ENCODE measurements around the gene MISP.
"Not testable (repeated sequence)": the region's sequence is repeated elsewhere in the genome, so short reads cannot be mapped to it uniquely, and the experiment has no call there.

MISP gene, protein sequence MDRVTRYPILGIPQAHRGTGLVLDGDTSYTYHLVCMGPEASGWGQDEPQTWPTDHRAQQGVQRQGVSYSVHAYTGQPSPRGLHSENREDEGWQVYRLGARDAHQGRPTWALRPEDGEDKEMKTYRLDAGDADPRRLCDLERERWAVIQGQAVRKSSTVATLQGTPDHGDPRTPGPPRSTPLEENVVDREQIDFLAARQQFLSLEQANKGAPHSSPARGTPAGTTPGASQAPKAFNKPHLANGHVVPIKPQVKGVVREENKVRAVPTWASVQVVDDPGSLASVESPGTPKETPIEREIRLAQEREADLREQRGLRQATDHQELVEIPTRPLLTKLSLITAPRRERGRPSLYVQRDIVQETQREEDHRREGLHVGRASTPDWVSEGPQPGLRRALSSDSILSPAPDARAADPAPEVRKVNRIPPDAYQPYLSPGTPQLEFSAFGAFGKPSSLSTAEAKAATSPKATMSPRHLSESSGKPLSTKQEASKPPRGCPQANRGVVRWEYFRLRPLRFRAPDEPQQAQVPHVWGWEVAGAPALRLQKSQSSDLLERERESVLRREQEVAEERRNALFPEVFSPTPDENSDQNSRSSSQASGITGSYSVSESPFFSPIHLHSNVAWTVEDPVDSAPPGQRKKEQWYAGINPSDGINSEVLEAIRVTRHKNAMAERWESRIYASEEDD

DNA sequence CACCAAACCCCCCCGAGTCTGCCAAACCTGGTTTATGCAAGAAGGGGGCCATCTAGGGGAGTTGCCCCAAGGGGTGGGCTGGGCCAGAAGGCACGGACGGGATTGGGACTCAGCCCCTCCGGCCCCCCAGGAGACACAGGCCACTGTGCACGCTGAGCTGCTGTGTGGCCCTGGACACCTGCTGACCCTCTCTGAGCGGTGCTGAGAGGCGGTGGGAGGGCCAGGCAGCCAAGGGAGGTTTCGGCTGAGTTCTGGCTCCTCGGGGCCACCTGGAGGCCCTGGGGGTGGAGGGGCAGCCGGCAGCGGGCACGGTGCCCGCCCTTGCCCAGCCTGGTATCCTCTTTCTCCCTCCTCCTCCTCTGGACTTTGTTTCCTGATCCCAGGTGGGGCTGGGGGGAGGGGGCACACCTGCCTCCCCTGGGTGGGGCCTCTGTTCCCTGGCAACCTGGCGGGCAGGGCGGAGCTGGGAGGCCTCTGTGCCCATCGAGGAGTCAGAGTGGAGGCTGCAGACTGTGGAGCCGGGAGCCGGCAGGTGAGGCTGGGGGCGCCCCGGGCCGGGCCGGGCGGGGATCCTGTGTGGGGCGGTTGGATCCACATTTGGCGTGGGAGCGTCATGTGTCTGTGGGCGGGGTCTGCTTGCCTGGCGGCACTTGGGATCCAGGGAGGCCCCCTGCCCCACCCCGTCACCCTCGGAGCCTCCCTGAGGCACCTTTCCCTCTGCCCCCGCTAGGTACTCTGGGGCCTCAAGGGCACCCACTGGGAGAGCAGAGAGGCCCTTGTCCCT is at the start of gene MISP:
Gene MISP, plus strand, starts transcription at position 473 of the 784 bp plus-strand sequence. CDS start 5,835 bp downstream, outside the sequence.
- DNase-seq (ENCODE audit: low read depth) = no peak

DNA sequence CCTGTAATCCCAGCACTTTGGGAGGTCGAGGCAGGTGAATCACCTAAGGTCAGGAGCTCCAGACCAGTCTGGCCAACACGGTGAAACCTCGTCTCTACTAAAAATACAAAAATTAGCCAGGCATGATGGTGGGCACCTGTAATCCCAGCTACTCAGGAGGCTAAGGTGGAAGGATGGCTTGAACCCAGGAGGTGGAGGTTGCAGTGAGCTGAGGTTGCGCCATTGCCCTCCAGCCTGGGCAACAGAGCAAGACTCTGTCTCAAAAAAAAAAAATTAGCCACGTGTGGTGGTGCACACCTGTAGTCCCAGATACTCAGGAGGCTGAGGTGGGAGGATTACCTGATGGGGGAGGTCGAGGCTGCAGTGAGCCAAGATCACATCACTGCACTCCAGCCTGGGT is 48.1 kb upstream of the MISP start:
- DNase-seq (ENCODE audit: low read depth) = not testable (repeated sequence)

DNA sequence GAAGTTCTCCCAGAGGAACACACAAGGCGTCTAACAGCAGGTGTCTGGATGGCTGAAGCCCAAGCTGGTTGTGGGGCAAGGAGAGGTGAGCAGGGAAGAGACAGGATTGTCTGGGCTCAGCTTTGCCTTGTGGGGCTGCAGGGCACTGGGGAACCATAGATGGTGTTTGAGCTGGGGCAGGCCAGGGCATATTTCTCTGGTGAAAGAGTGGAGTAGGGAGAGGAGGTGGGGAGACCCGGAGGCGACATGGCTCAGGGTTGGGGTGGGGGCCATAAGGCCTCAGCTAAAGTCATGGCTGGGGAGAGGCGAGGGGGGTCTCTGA is 47.6 kb upstream of the MISP start:
- DNase-seq (ENCODE audit: low read depth) = no peak

DNA sequence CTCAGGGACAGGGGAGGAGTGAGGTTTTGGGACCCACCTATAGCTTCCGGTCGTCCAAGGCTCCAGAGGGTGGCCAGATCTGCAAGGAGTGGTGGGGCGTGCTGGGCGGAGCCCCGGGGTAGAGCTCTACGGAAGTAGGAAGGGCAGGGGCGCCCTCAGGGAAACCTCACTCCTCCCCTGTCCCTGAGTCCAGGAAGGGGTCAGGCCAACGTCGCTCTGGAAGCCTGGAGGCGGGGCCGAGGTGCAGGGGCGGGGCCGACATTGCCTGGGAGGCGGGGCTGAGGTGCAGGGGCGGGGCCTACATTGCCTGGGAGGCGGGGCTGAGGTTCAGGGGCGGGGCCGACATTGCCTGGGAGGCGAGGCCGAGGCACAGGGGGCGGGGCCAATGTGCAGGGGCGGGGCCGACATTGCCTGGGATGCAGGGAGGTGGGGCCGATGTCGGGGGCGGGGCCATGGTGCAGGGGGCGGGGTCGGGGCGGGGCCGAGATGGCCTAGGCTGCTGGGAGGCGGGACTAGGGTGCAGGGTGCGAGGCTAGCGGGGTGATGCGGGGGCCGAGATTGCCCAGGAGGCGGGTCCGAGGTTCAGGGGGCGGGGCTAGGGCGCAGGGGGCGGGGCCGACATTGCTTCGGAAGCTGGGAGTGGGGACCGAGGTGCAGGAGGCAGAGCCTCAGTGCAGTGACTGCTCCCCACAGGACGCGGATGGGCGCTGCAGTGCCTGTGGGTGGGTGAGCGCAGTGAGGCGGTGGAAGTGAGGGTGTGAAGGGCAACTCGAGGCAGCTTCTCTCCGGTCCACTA is 47.1 kb upstream of the MISP start:
- no peak for DNase-seq (ENCODE audit: low read depth)

DNA sequence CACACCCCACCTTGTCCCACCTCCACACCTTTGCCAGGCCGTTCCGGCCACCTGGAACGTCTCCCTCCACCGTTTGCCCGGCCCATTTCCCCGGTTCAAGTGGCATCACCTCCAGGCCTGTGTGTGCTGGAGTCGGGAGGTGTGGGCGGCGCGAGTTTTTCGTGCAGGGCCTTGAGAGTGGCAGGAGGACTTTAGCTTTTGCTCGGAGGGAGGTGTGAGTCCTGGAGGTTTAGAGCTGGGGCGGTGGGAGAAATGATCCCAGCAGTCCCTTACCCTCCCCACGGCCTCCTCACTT is 46.5 kb upstream of the MISP start:
- DNase-seq (ENCODE audit: low read depth) = no peak

DNA sequence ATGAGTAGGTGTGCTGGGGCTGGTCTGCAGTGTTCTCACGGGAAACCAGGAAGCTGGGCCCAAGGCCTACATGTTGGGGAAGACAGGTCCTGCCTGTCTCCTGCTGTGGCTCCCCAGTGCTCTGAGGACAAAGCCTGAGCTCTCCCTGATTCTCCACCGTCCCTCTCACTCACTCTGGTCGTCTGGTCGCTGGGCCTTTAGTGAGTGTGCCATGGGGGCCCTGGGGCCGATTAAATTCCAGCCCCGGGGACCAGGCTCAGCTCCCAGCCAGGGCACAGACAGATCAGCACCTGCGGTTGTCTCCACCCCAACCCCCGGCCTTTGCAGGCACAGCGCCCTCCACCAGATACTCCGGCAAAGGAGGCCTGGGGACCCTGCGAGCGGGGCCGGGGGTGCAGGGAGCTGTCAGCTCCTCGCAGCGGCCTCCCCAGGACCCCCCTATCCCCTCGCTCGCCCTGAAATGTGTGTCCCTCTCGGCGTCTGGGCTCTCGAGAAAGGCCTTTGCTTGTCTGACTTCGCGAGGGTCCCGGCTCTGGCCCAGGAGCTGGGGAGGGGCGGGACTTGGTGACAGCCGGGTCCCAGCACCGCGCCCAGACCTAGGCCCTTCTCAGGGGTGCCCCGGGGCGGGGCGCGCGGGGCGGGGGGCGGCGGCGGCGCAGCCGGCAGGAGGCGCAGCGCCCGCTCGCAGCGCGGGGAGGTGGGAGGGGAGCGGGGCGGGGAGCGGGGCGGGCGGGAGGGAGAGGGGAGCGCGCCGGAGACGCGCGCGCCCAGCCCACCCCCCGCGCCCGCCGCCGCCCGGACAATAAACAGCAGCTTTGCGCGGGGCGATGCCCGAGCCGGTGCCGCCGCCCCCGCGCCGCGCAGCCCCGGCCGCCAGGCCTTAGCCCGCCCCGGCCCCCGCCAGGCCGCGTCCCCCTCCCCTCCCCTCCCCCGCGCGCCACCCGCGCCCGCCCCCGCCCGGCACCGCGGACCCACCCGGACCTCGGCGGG is 42.5 kb upstream of the MISP start, which contains the start of gene PALM:
Gene PALM, plus strand, starts transcription at position 782 of the 990 bp plus-strand sequence. CDS start 212 bp downstream, outside the sequence.
- no peak for DNase-seq (ENCODE audit: low read depth)

DNA sequence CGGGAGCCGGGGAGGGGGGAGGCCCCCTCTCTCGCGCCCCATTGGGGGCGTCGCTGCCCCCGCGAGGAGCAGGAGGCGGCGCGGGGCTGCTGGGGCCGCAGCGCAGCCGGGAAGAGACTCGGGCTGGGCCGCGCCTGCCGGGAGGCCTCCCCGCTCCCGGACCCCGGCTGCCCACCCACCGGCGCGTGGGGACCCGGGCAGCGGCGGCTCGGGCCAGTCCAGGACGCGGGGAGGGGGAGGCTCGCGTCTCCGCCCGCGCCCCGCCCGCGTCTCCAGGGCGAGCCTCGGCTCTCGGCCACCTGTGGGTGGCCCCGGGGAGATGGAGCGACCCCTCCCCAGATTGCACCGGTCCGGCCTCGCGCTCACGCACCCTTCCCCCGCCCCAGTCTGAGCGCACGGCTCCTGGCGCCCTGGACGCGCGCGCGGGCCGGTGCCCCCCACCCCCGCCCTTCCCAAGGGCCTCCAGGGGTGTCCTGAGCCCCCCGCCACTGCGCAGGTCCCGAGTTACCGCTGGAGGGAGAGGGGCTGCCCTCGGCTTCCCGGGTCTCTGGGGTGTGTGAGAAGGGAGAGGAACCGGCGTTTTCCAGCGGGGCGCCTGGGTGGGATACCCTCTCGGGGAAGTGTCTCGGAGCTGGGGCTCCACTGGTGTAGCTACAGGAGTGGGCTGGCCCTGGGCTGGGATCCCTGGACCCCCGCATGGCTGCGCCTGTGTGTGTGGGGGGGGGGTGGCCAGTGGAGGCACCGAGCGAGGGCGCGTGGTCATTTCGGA is 41.5 kb upstream of the MISP start:
- DNase-seq (ENCODE audit: low read depth) = no peak

DNA sequence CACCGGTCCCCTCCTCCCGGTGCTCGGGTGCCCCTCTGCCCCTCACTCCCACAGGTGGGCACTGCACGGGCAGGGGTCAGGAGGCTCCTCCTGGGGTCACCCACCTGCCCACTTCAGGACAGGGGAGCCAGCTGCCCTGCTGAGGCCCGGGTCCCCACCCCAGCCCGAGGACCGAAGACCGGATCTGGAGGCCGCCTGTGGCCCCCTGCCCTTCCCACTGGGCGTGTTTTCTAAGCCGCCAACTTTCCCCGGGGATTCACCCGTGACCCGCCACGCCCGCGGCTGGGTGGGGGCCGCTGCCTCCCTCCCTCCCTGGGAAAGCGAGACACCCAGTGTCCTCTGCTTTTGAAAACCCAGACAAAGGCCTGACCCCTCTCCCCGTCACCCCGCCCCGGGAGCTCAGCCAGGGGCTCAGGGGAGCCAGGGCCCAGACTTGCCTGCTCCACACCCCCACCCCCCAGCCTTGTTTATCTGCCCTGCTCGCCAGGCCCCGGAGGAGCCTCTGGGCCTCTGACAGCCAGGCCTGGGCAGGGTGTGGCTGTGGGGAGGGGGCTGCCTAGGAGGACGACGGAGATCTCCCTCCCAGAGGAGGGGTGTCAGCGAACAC is 40.8 kb upstream of the MISP start:
- no peak for DNase-seq (ENCODE audit: low read depth)

DNA sequence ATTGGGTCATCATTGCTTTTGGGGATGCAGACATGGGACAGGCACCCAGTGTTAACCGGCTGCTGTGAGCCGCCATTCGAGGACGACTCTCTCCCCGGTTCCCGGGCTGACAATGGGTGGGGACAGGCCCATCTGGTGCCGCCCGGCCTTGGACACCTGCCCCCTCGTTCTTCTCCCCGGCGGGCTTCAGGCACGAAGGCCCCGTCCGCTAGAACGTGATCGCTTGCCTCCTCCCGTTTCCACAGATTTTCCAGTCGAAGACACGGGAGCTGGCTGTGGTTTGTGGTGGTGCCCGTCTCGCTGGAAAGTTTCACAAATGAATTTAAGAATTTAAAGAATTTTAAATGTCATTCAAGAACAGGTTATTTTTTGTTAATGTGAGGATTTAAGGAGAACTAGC is 40.1 kb upstream of the MISP start:
- DNase-seq (ENCODE audit: low read depth) = no peak

DNA sequence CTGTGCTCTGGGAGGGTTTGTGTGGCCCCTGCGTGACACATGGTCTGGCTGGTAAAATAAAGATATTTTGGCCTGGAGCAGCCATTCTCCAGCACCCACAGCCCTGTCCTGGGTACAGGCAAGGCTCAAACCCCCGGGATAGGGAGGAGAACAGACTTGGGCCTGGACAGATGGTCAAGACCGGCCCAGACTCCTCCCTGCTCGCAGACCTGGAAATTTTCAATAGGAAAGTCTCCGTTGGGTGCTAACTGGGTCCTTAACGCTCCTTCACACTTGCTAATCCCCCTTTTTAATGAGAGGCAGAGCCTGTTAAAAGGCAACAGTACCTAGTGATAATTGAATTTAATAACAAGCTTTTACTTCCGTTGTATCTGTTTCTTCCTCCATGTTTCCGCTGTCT is 39.7 kb upstream of the MISP start:
- DNase-seq (ENCODE audit: low read depth) = no peak

DNA sequence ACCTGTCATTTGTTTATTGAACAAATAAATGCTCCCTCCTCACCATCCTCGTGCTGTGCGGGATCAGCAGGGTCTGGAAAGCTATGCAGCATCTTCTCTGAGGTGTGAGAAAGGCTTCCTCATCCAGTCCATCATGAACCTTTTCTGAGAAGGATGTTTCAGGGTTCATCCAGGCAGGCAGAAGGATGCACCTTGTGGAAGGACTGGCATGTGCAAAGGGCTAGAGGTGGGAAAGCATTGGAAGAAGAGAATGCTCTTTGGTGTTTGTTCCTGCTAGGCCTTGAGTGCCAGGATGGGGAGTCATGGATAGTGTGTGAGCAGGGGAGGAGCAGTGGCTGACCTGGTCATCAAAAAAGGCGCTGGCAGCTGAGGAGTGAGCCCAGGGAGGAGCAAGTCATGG is 35.6 kb upstream of the MISP start:
- no peak for DNase-seq (ENCODE audit: low read depth)

DNA sequence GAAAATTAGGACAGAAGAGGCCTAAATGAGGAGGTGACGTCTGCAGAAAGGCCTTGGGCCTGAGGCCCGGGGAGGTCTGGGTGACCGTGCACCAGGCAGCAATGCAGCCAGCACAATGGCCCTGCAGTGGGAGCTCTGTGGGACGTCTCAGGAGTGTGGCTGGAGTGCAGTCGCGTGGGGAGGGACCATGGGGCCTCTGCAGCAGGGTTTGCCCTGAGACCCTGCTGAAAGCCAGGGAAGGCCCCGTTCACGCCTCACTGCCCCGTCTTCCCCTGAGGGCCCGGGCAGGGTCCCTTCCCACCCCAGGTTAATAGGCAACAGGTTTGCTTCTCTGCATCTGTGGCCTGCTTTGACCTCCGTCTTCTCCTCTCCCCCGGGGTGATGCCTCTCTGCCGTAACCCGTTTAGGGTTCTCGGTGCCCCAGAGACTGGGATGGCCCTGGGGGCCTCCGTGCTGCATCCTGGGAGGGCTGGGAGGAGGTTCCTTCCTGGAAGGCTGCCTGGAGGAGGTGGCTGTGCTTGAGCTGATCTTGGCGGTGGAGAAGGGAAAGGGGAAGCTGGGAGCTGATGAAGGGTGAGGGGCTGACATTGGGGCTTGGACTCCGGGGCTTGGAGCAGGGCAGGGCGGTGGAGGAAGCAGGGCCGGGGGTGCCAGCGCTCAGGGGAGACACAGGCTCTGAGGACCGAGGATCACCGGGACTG is 32.5 kb upstream of the MISP start:
- DNase-seq (ENCODE audit: low read depth) = no peak

DNA sequence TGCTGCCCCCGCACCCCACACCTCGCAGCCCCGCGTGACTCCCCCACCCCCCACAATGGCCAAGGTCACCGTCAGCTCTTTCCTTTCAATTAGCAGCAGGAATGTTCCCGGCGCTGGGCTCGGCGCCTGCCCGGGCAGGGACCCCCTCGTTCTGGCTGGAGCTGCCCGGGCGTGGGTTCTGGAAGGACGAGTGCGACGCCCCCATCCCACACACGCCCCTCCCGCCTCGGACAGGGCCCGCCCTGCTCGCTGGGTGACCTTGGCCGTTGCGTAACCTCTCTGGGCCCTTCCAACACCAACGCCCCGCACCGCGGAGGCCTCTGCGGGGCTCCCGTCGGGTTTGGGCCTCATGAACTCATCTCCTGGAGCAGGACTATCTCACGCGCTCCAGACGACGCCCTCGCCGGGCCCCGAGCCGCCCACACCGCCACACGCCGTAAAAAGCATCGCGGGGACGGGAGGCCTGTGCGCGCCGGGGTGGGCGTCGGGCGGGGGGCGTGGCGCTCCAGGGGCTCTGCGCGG is 31.9 kb upstream of the MISP start:
- DNase-seq (ENCODE audit: low read depth) = peak; percentile 43

DNA sequence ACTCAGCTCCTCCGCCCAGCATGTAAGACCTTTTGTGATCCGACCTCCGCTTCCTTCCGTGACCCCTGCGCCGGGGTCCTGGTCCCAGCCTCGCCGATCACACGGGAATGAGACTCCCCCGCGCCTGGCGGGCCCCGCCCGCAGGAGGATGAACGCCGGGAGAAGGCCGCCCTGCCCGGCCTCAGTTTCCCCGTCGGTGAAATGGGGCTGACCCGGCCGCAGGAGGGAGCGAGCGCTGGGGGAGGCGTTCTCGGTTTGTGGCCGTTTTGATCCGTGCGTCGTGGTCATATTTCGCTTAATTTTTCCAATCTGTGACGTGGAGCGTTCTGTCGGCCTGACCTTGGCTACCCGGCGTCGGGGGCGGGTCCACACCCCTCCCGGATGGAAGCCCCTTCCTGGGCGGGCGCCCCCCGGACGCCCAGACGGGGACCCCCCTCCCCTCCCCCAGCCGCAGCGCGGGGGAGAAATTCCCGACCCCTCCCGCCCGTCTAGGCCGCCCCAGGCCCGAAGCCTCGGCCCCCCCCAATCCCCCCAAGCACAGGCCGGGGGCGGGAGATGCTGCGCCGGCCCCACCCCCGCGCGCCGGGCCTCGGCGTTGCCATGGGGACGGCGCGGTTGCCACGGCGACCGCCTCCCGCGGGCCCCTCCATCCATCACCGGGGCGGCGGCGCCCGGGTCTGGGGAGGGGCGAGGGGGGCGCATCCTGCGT is 31.1 kb upstream of the MISP start:
- no peak for DNase-seq (ENCODE audit: low read depth)

DNA sequence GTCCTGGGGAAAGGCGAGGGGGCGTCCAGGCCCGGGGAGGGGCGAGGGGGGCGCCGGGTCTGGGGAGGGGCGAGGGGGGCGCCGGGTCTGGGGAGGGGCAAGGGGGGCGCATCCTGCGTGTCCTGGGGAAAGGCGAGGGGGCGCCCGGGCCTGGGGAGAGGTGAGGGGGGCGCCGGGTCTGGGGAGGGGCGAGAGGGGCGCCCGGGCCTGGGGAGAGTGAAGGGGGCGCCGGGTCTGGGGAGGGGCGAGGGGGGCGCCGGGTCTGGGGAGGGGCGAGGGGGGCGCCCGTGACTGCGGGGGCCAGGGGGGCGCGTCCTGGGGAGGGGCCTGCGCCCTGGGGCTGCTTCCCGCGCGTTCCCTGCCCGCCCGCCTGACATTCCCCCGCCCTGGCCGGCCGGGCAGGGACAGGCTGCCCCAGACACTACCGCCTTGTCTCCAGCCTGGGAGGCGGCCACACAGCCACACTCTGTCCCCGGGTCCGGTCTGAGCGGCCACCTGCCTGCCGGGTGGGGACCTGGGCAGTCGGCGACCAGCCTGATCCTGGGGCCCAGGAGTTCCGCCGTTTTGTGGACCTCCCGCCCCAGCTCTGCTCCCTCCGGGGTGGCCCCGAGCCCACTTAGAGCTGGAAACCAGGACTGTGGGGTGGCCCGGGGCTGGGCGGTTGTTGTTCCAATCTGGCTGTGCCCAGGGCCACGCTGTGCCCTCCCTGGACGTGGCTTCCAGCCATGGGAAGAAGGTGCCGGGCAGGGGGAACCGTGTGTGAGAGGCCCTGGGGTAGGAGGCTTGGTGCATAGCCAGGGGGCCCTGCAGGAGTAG is 30.4 kb upstream of the MISP start:
- no peak for DNase-seq (ENCODE audit: low read depth)

DNA sequence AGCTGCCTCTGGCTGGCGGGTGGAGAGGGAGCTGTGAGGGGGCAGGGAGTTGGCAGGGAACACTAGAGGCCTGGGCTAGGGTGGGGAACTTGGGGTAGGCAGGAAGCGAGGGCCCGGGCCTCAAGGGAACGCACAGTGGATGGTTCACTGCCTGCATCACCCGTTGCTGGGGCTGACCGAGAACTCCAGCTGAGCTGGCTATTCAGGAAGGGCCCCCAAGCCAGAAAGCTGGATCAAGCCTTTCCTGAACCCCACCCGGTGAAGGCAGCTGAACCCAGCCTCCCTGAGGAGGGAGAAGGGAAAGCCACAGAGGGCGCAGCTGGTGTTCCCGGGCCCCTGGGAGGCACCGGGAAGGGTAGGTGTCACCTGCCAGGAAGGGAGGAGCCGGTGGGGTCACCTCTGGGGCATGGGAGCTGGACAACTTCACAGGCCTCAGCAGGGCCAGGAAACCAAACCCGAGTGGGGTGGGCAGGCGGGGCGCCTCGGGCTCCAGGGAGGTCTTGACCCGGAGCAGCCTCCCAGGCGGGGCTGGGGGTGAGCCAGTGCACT is 28.3 kb upstream of the MISP start:
- DNase-seq (ENCODE audit: low read depth) = no peak

DNA sequence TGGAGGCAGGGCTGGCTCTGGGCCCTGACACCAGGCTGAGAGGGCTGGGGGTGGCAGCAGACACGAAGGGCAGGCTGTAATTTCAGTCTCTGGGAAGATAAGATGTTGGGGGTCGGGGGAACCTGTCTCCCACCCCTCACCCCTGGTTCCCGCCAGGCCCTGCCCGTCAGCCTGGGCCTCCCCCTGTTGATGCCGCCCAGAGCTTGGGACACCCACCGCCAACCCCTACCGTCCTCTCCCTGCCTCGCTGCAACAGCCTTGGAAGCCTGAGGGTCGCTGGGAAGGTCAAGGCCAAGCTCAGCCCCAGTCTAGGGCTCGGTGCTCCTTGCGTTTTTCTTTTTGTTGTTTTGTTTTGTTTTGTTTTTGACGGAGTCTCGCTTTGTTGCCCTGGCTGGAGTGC is 27.7 kb upstream of the MISP start:
- DNase-seq (ENCODE audit: low read depth) = no peak
